PC-3 (cell line): ENCODE data around the gene ANXA9. TPM values are rescaled to one million over a fixed set of nuclear protein-coding genes. Genes with fewer than 3 reads are reported as not detected.

Experiments
- ATAC-seq: fragments of 200-7000 bp; cut with Tn5 transposase; 2 replicates; pipeline ENCODE4 v1.9.1; 2020; ENCODE audit warnings: mild to moderate bottlenecking, moderate library complexity
- BruUV-seq: library from RNA; stranded (reverse); fragments of 400-500 nt; replicated peaks from 2 replicates; lab custom pipeline; 2021; lab: Mats Ljungman, UMichigan
- CTCF ChIA-PET: fragments of 300-600 bp; sonication (Branson Sonifier 250); formaldehyde crosslinking; loops from one replicate; lab custom pipeline; 2022; ENCODE audit warnings: antibody characterized with exemption; lab: Charles Lee
- POLR2A ChIA-PET: fragments of 300-600 bp; sonication (Branson Sonifier 250); formaldehyde crosslinking; loops from one replicate; lab custom pipeline; 2022; ENCODE audit warnings: antibody characterized with exemption; ENCODE audit not compliant: unreplicated experiment; lab: Charles Lee
- DNase-seq: peaks from one replicate; pipeline ENCODE4 v3.0.0-alpha.2; 2015
- H2AFZ ChIP-seq: fragments of 300-600 bp; sonication (generic); 2 replicates; pipeline ENCODE4 v1.6.0; 2016; ENCODE audit warnings: antibody characterized with exemption, low read length
- H3F3A ChIP-seq: fragments of 300-600 bp; sonication (generic); one replicate; pipeline ENCODE4 v1.6.0; 2017; ENCODE audit warnings: antibody characterized with exemption, low read length, control low read depth, mild to moderate bottlenecking; ENCODE audit not compliant: unreplicated experiment
- H3K27ac ChIP-seq: fragments of 300-600 bp; sonication (generic); 2 replicates; pipeline ENCODE4 v1.5.1; 2016; ENCODE audit warnings: mild to moderate bottlenecking, low read length
- H3K27me3 ChIP-seq: fragments of 300-600 bp; sonication (generic); 2 replicates; pipeline ENCODE4 v1.6.1; 2016; ENCODE audit warnings: low read length, mixed read lengths
- H3K36me3 ChIP-seq: fragments of 300-600 bp; sonication (generic); 2 replicates; pipeline ENCODE4 v1.6.1; 2016; ENCODE audit warnings: low read depth, mixed run types, low read length, mixed read lengths
- H3K4me1 ChIP-seq: fragments of 300-600 bp; sonication (generic); 2 replicates; pipeline ENCODE4 v1.5.1; 2016; ENCODE audit warnings: low read length; ENCODE audit not compliant: insufficient read depth
- H3K4me2 ChIP-seq: fragments of 300-600 bp; sonication (generic); 2 replicates; pipeline ENCODE4 v1.6.0; 2016; ENCODE audit warnings: low read length
- H3K4me3 ChIP-seq: fragments of 300-600 bp; sonication (generic); 2 replicates; pipeline ENCODE4 v1.5.1; 2016; ENCODE audit warnings: mild to moderate bottlenecking, low read length, mixed read lengths
- H3K79me2 ChIP-seq: fragments of 300-600 bp; sonication (generic); 2 replicates; pipeline ENCODE4 v1.6.1; 2017; ENCODE audit warnings: low read length, mixed read lengths
- H3K9ac ChIP-seq: fragments of 300-600 bp; sonication (generic); 2 replicates; pipeline ENCODE4 v1.6.0; 2016; ENCODE audit warnings: mild to moderate bottlenecking, low read length
- H3K9me2 ChIP-seq: fragments of 300-600 bp; sonication (generic); replicated peaks from 2 replicates; pipeline ENCODE4 v1.6.1; 2016; ENCODE audit warnings: mixed run types, low read length, mixed read lengths
- H3K9me3 ChIP-seq: fragments of 300-600 bp; sonication (generic); 2 replicates; pipeline ENCODE4 v1.6.1; 2016; ENCODE audit warnings: low read length, mixed read lengths
- H4K20me1 ChIP-seq: fragments of 300-600 bp; sonication (generic); 2 replicates; pipeline ENCODE4 v1.6.1; 2016; ENCODE audit warnings: low read length, mixed read lengths
- EZH2 ChIP-seq: fragments of 300-600 bp; sonication (generic); IDR thresholded peaks from one replicate; pipeline ENCODE4 v1.6.1; 2017; ENCODE audit warnings: antibody characterized with exemption, mild to moderate bottlenecking, low read length; ENCODE audit not compliant: unreplicated experiment
- EZH2phosphoT487 ChIP-seq: fragments of 300-600 bp; sonication (generic); IDR thresholded peaks from 2 replicates; pipeline ENCODE4 v1.6.1; 2018; ENCODE audit warnings: mild to moderate bottlenecking, antibody characterized with exemption, low read length, borderline replicate concordance
- intact Hi-C: fragments of 100-400 bp; cut with micrococcal nuclease; formaldehyde crosslinking; loops from 2 replicates; pipeline ENCODE4 v1.9.0; 2023
- total RNA-seq: library from RNA; depleted of rRNA; stranded (reverse); fragments of >200 nt; gene quantifications from 2 replicates; pipeline ENCODE4 v1.2.3, GENCODE V29; 2014; rRNA removed
- TF ChIP-seq, protein P1 (sequence below): fragments of 300-600 bp; sonication (generic); conservative IDR thresholded peaks from 2 replicates; pipeline ENCODE4 v1.5.1; 2017; ENCODE audit warnings: antibody characterized with exemption, low read depth, mild to moderate bottlenecking, low read length

Gene ANXA9
- total RNA-seq, 1 experiment from 2014 or later: 0.18 TPM

DNA sequence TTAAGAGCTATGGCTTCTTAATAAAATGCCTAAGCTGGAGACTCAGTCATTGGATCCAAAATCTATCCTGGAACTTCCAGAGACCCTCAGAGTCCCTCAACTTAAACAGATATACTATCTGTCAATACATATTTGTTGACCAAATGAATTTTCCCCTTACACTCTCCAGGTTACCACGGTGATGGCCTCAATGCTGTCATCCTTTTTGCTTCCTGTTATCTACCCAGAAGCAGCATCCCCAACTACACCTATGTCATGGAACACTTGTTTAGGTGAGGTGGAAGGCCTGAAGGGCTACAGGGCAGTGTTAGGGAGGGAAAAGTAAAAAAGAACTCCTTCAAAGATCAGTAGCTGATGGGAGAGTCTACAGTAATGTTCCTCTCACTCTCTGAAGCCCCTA is 61.1 kb downstream of the ANXA9 start:
- H3K4me1 ChIP-seq: peaks cover 6% of the 10 kb centered on the region; the same call in 1 of the 2 replicates
- H3K27me3 ChIP-seq: no peaks in the 10 kb centered on the region
- H3K79me2 ChIP-seq: no peaks in the 10 kb centered on the region
- H3K9me3 ChIP-seq: no peaks in the 10 kb centered on the region
- no peaks in the 10 kb centered on the region for H3K9me2 ChIP-seq
- no peak for DNase-seq
- H3K4me3 ChIP-seq: no peak overlapping the region
- ATAC-seq: no peak
- no peak overlapping the region for H3K4me2 ChIP-seq
- H3K36me3 ChIP-seq: no peaks in the 10 kb centered on the region
- TF ChIP-seq EZH2phosphoT487: no peak
- TF ChIP-seq EZH2: no peak
- TF ChIP-seq, protein P1, sequence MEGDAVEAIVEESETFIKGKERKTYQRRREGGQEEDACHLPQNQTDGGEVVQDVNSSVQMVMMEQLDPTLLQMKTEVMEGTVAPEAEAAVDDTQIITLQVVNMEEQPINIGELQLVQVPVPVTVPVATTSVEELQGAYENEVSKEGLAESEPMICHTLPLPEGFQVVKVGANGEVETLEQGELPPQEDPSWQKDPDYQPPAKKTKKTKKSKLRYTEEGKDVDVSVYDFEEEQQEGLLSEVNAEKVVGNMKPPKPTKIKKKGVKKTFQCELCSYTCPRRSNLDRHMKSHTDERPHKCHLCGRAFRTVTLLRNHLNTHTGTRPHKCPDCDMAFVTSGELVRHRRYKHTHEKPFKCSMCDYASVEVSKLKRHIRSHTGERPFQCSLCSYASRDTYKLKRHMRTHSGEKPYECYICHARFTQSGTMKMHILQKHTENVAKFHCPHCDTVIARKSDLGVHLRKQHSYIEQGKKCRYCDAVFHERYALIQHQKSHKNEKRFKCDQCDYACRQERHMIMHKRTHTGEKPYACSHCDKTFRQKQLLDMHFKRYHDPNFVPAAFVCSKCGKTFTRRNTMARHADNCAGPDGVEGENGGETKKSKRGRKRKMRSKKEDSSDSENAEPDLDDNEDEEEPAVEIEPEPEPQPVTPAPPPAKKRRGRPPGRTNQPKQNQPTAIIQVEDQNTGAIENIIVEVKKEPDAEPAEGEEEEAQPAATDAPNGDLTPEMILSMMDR: no peak
- no peaks in the 10 kb centered on the region for H3F3A ChIP-seq
- no peaks in the 10 kb centered on the region for H4K20me1 ChIP-seq
- no peak overlapping the region for H3K9ac ChIP-seq
- CTCF ChIA-PET: no interaction called here
- H2AFZ ChIP-seq: no peak overlapping the region
- no TSS peak for BruUV-seq
- no peak overlapping the region for H3K27ac ChIP-seq
- intact Hi-C loops: no loop called here
- POLR2A ChIA-PET: no interaction called here

Other genes starting within 250 kb of the ANXA9 start
- gene CTSS, start 216.5 kb upstream of the ANXA9 start, total RNA-seq: 0.46 TPM in 1 of 2 replicates, not detected in the other
- 2.0 and 5.6 TPM in 2 replicates for gene CTSK, start 174.0 kb upstream of the ANXA9 start, total RNA-seq
- gene ARNT, start 105.7 kb upstream of the ANXA9 start, total RNA-seq: 16.7 and 18.5 TPM in 2 replicates
- not detected in 2 replicates for gene CTXND2, start 95.2 kb upstream of the ANXA9 start, total RNA-seq
- gene SETDB1, start 55.9 kb upstream of the ANXA9 start, total RNA-seq: 35.4 and 42.4 TPM in 2 replicates
- 176 TPM in 2 replicates for gene CERS2, start 7.5 kb upstream of the ANXA9 start, total RNA-seq
- gene MINDY1, start 24.6 kb downstream of the ANXA9 start, total RNA-seq: 6.3 and 7.8 TPM in 2 replicates
- 19.4 and 20.3 TPM in 2 replicates for gene PRUNE1, start 26.2 kb downstream of the ANXA9 start, total RNA-seq
- 0.51 and 2.4 TPM in 2 replicates for gene BNIPL, start 54.3 kb downstream of the ANXA9 start, total RNA-seq
- gene C1orf56, start 65.5 kb downstream of the ANXA9 start, total RNA-seq: 2.8 and 3.8 TPM in 2 replicates
- 60.8 and 61.4 TPM in 2 replicates for gene CDC42SE1, start 77.3 kb downstream of the ANXA9 start, total RNA-seq
- gene MLLT11, start 78.1 kb downstream of the ANXA9 start, total RNA-seq: 12.3 and 14.1 TPM in 2 replicates
- gene GABPB2, start 88.5 kb downstream of the ANXA9 start, total RNA-seq: 6.4 and 6.9 TPM in 2 replicates
- 2.0 and 2.8 TPM in 2 replicates for gene SEMA6C, start 164.3 kb downstream of the ANXA9 start, total RNA-seq
- gene TNFAIP8L2, start 174.4 kb downstream of the ANXA9 start, total RNA-seq: not detected in 2 replicates
- 6.3 and 7.5 TPM in 2 replicates for gene LYSMD1, start 183.6 kb downstream of the ANXA9 start, total RNA-seq
- 80.3 and 82.4 TPM in 2 replicates for gene SCNM1, start 183.9 kb downstream of the ANXA9 start, total RNA-seq
- gene TMOD4, start 193.7 kb downstream of the ANXA9 start, total RNA-seq: 1.8 and 2.7 TPM in 2 replicates
- gene VPS72, start 207.9 kb downstream of the ANXA9 start, total RNA-seq: 75.1 and 94.7 TPM in 2 replicates
- gene PIP5K1A, start 216.3 kb downstream of the ANXA9 start, total RNA-seq: 63.3 and 78.3 TPM in 2 replicates